Activated T-cell treated with anti-CD3 and anti-CD28 coated beads for 4 hours (primary cell): ENCODE data around the gene DHRS12.
A peak's percentile ranks its signal among the peaks of the same experiment; 100 is the strongest.

Source experiments
- DNase-seq: peaks from one replicate; pipeline ENCODE4 v3.0.0-alpha.2; 2020

The DHRS12 gene

DNA sequence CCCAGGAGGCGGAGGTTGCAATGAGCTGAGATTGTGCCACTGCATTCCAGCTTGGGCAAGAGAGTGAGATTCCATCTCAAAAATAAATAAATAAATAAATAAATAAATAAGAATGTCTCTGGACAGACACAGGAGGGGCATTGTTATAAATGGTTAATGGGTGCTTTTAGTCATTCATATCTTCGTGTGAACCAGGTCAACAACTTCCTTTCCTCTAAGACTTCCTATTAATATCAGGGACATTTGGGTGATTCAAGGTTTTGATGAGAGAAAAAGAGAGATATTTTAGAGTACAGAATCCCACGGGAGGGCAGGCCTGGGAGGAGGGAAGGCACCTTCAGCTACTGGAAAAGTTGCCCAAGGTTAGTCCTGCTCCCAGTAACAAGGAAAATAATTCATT lies 23.9 kb downstream of the DHRS12 start:
- DNase-seq = no peak

- DNase-seq = no peak
Observed at GRCh38 chr13:51778392-51778791, 25.6 kb downstream of the DHRS12 start.

GRCh38 chr13:51777921-51778320 lies 26.0 kb downstream of the DHRS12 start:
- DNase-seq = no peak

GRCh38 chr13:51776179-51776578 lies 27.8 kb downstream of the DHRS12 start:
- no peak for DNase-seq

- no peak for DNase-seq
Observed at GRCh38 chr13:51773515-51773914, 30.4 kb downstream of the DHRS12 start.

- no peak for DNase-seq
Observed at GRCh38 chr13:51772781-51773180, 31.2 kb downstream of the DHRS12 start.

GRCh38 chr13:51772105-51772455 lies 31.9 kb downstream of the DHRS12 start:
- no peak for DNase-seq

DNA sequence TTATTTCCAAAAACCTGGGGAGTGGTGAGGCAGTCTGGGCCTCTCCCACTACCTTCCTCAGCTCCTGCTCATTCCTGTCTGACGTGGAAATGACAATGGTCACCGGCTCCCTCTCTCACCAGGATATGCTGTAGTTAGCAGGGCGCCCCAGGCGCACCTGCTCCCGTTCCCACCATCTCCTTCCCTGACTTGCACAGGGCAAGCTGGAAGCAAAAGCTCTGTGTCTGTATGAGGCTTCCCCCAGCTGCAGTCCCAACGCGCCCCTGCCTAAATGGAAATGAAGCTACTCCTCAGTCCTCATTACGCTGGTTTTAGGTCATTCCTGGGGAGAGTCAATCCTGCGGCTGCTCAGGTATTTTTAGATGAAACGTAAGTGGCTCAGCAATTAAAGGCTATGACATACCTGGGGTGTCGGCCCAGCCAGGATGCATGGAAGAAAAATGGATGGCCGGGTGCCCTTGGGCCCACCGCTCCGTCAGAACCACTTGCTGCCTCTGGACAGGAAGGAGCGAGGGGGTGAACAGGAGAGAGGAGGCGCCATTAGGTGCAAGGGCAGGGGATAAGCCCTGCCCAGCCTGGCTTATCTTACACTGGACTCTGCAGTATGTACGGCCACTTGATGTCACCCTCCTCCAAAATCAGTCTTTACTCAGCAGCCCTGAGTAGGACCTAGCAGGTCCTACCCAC lies 32.4 kb downstream of the DHRS12 start:
- DNase-seq = no peak

- no peak for DNase-seq
Observed at GRCh38 chr13:51770681-51771417, 33.1 kb downstream of the DHRS12 start.

GRCh38 chr13:51770160-51770559 lies 33.8 kb downstream of the DHRS12 start:
- DNase-seq = no peak

GRCh38 chr13:51769455-51770127 lies 34.4 kb downstream of the DHRS12 start:
- DNase-seq = no peak

DNA sequence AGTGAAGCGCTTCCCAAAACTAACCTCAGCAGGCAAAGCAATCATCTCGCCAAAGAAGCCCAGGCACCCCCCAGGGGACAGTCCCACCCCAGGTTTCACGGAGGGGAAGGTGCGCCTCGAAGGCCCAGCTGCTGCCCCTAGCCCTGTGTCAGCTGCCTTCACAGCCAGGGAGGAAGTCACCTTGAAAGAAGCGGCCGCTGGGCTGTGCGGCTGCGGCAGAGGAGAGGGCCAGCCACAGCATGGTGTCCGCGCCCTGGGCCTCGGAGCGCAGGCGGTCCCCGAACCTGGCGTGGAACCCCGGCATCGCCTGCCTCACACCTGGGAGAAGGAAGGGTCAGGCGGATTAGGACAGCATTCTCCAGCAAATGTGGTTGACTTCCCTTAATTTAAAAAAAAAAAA lies 35.0 kb downstream of the DHRS12 start:
- DNase-seq = no peak

GRCh38 chr13:51768378-51768921 lies 35.5 kb downstream of the DHRS12 start:
- DNase-seq = no peak

GRCh38 chr13:51767100-51767499 lies 36.9 kb downstream of the DHRS12 start:
- no peak for DNase-seq

GRCh38 chr13:51765142-51765515 lies 38.8 kb downstream of the DHRS12 start:
- DNase-seq = no peak

DNA sequence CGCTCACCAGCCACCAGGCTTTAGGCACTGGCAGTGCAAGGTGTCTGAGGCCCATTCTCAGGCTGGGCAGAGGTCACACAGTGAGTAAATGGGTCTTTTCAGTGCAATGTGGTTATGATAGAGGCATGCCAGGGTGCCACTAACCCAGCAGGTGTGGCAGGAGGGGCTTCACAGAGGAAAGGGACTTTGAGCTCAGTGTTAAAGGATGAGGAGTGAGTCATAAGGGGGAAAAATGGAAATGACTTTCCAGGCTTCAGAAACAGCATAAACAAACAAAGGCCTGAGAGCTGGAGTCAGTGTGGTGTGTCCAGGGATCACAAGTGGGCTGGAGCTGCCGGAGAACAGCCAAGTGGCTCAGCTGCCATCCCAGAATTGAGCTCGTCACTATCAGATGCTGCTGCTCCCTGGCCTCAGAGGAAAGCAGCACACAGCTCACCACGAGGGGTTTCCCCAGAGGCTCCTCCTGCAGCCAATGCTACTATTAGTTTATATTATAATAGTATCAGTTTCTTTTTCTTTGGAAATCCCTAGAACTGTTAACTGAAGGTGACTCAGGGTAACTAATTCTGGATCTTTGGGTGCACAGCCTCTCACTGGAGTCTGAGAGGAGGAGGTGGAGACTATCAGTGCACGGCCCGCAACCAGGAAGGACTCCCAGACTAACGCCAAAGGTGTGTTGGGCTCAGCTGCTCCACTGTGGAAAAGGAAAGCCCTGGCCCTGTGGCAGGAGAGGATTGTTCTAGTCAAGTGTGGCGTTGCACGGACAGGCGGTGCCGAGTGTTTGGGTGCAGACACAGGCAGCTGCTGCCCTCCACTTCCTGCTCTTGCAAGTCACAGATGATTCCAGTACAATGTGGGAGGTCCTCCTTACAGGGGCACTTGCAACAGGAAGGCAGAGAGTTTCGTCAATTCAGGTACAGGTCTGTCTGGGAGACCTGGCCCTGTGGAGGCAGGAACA lies 39.5 kb downstream of the DHRS12 start:
- DNase-seq = peak; percentile 49

GRCh38 chr13:51763486-51763885 lies 40.5 kb downstream of the DHRS12 start:
- no peak for DNase-seq

DNA sequence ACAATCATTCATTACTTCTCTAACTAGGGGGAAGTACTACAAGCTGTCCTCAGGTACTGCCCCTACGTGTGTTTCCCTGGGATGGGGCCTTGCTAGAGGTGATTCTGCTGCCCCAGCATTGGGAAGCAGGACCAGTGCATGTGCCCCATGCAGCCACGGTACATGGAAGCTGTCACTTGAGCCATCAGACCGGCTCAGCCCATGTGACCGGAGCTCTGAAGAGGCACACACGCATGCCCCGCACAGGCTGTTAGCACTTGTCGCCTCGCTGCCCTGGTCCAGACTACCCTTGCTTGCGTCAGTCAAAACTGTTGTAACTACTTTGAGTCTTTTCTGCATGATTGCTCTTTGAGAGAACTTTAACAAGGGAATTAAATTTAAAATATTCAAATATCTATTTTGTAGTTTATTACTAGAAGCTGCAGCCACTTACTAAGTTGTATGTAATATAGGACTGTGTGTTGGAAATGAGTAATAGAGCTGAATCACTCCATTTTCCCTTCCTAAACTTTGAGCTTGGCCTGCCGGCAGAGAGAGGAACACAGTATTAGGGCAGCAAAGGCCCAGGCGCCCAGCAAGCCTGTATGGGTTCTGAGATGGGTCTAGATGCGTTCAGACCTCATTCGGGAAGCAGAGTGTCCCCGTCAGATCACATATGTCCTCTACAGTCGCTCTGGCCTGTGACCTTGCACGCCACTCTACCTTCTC lies 42.2 kb downstream of the DHRS12 start:
- no peak for DNase-seq

GRCh38 chr13:51760592-51760991 lies 43.4 kb downstream of the DHRS12 start:
- no peak for DNase-seq

- DNase-seq = no peak
Observed at GRCh38 chr13:51759240-51759639, 44.7 kb downstream of the DHRS12 start.

DNA sequence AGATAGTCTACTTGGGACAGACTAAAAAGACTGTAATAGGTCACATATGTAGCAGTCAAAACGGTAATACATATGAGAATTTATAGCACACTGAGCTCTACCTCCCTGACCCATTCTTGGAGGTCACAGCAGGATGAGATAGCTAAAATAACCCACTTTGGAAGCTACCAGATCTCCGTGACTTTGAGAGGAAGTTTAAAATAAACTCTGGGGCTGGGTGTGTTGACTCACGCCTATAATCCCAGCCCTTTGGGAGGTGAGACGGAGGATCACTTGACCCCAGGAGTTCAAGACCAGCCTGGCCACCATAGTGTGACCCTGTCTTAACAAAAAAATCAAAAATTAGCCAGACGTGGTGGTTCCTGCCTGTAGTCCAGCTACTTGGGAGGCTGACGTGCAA lies 45.3 kb downstream of the DHRS12 start:
- DNase-seq = no peak

- no peak for DNase-seq
Observed at GRCh38 chr13:51756651-51757050, 47.3 kb downstream of the DHRS12 start.
